ENCODE results near the gene WDHD1.
"Not testable (repeated sequence)": the region's sequence is repeated elsewhere in the genome, so short reads cannot be mapped to it uniquely, and the experiment has no call there.

WDHD1 gene

DNA sequence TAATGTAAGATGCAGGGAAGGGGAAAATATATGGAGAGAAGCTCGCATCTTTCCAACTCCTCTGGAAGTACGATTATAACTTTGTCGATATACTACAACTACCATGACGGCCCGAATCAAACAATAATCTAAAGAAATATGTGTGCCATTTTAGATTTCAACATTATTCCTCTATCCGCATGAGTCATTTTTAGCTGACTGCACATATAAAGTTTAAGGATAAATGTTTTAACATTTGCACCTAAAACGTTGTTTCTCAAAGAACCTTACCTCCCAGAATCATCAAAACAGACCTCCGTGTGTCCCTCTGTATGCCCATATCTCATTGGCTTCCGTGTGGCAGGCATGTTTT is 482 bp downstream of the WDHD1 start:
- Histone ChIP-seq H3K27ac (ENCODE audit: low read depth in 2 of 2, low read length in 2 of 2) (no peak overlapping the region), H3K9ac (ENCODE audit: low read depth in 1 of 2, low read length in 2 of 2) (peak overlapping the region; percentile 67 to 88), H3K27me3 (ENCODE audit: control insufficient read depth in 2 of 2, insufficient read depth in 2 of 2, low read length in 2 of 2) (no peaks in the 10 kb centered on the region), H3K9me3 (ENCODE audit: control insufficient read depth in 2 of 2, low read length in 2 of 2) (no peaks in the 10 kb centered on the region), H3K4me1 (ENCODE audit: control insufficient read depth in 2 of 2, insufficient read depth in 2 of 2, low read length in 2 of 2) (peaks cover 8 to 17% of the 10 kb centered on the region in 2 donors), H3K4me3 (ENCODE audit: low read length in 2 of 2) (peak overlapping the region; percentile 75 to 97), H3K36me3 (ENCODE audit: control insufficient read depth in 2 of 2, insufficient read depth in 2 of 2, low read length in 2 of 2) (no peaks in the 10 kb centered on the region)

DNA sequence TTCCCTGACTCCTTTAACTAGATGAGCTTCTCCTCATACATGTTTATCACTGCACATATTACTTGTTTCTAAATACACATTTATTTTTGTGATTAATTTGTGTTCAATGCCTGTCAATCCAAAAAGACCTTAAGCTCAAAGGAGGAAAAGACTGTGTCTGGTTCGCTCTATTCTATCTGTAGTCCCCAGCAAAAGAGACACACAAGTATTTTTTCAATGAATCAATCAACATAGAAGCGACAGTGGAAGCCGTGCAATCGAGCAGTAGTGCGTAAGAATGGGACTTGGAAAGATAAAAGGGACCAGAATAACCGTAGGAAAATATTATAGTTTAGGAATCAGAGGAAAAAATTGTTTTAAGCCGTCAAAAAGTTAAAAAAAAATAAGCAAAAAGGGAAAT is 951 bp downstream of the WDHD1 start:
- peak overlapping the region; percentile 75 to 97 for H3K4me3 ChIP-seq (ENCODE audit: low read length in 2 of 2)

DNA sequence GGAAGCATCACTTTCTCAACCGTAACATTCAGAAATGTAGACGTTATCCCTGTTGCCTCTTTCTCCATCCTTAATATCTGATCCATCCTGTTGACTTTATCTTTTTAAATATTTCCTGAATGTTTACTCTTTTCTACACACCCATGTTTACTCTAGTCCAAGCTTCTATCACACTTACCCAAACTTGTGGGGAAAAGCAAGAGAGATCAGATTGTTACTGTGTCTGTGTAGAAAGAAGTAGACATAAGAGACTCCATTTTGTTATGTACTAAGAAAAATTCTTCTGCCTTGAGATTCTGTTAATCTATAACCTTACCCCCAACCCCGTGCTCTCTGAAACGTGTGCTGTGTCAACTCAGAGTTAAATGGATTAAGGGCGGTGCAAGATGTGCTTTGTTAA is 2.5 kb downstream of the WDHD1 start:
- H3K4me1 ChIP-seq (ENCODE audit: control insufficient read depth in 2 of 2, insufficient read depth in 2 of 2, low read length in 2 of 2): peaks cover 8 to 17% of the 10 kb centered on the region in 2 donors
- H3K9ac ChIP-seq (ENCODE audit: low read depth in 1 of 2, low read length in 2 of 2); H3K4me3 ChIP-seq (ENCODE audit: low read length in 2 of 2); H3K36me3 ChIP-seq (ENCODE audit: control insufficient read depth in 2 of 2, insufficient read depth in 2 of 2, low read length in 2 of 2); H3K9me3 ChIP-seq (ENCODE audit: control insufficient read depth in 2 of 2, low read length in 2 of 2); H3K27me3 ChIP-seq (ENCODE audit: control insufficient read depth in 2 of 2, insufficient read depth in 2 of 2, low read length in 2 of 2); H3K27ac ChIP-seq (ENCODE audit: low read depth in 2 of 2, low read length in 2 of 2): not testable (repeated sequence)

More for the DNA sequence above, 951 bp downstream of the WDHD1 start:
- H3K4me1 ChIP-seq (ENCODE audit: control insufficient read depth in 2 of 2, insufficient read depth in 2 of 2, low read length in 2 of 2): peaks cover 8 to 17% of the 10 kb centered on the region in 2 donors
- no peaks in the 10 kb centered on the region for H3K36me3 ChIP-seq (ENCODE audit: control insufficient read depth in 2 of 2, insufficient read depth in 2 of 2, low read length in 2 of 2)
- no peaks in the 10 kb centered on the region for H3K27me3 ChIP-seq (ENCODE audit: control insufficient read depth in 2 of 2, insufficient read depth in 2 of 2, low read length in 2 of 2)
- no peak overlapping the region for H3K27ac ChIP-seq (ENCODE audit: low read depth in 2 of 2, low read length in 2 of 2)
- H3K9ac ChIP-seq (ENCODE audit: low read depth in 1 of 2, low read length in 2 of 2): peak overlapping the region in 1 of 2 donors; percentile 67
- H3K9me3 ChIP-seq (ENCODE audit: control insufficient read depth in 2 of 2, low read length in 2 of 2): no peaks in the 10 kb centered on the region

DNA sequence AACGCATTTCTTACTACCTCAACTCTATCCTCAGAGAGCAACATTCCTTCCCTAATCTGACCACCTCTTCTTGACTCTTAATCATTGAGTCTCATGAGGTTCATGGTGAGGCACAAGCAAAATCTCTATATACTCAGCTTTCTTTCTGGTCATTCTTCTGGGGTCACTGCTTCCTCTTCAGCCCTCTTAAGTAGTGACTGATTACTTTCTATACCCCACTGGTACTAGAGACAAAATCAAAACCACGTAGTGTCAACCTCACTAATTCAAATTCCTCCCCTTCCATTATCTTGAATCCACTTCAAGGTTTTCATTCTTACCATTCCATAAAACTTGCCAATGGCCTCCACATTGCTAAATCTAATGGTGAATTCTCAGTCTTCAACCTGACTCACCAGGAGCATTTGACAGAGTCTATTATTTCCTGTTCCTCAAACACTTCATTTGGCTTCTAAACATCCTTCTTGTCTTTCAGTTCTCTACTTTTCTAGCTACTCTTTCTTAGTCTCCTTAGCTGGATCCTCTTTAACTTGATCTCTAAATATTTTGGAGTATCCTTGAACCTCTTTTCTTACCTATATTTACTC is 6.8 kb downstream of the WDHD1 start:
- Histone ChIP-seq H3K9ac (ENCODE audit: low read depth in 1 of 2, low read length in 2 of 2) (no peak overlapping the region), H3K4me3 (ENCODE audit: low read length in 2 of 2) (no peak overlapping the region), H3K36me3 (ENCODE audit: control insufficient read depth in 2 of 2, insufficient read depth in 2 of 2, low read length in 2 of 2) (no peaks in the 10 kb centered on the region), H3K27ac (ENCODE audit: low read depth in 2 of 2, low read length in 2 of 2) (no peak overlapping the region), H3K9me3 (ENCODE audit: control insufficient read depth in 2 of 2, low read length in 2 of 2) (no peaks in the 10 kb centered on the region), H3K4me1 (ENCODE audit: control insufficient read depth in 2 of 2, insufficient read depth in 2 of 2, low read length in 2 of 2) (no peaks in the 10 kb centered on the region), H3K27me3 (ENCODE audit: control insufficient read depth in 2 of 2, insufficient read depth in 2 of 2, low read length in 2 of 2) (no peaks in the 10 kb centered on the region)

- H3K4me3 ChIP-seq (ENCODE audit: low read length in 2 of 2): no peak overlapping the region
- H3K27me3 ChIP-seq (ENCODE audit: control insufficient read depth in 2 of 2, insufficient read depth in 2 of 2, low read length in 2 of 2): no peaks in the 10 kb centered on the region
- no peaks in the 10 kb centered on the region for H3K36me3 ChIP-seq (ENCODE audit: control insufficient read depth in 2 of 2, insufficient read depth in 2 of 2, low read length in 2 of 2)
- H3K9me3 ChIP-seq (ENCODE audit: control insufficient read depth in 2 of 2, low read length in 2 of 2): no peaks in the 10 kb centered on the region
- no peak overlapping the region for H3K27ac ChIP-seq (ENCODE audit: low read depth in 2 of 2, low read length in 2 of 2)
- H3K9ac ChIP-seq (ENCODE audit: low read depth in 1 of 2, low read length in 2 of 2): no peak overlapping the region
- no peaks in the 10 kb centered on the region for H3K4me1 ChIP-seq (ENCODE audit: control insufficient read depth in 2 of 2, insufficient read depth in 2 of 2, low read length in 2 of 2)
These were observed 11.9 kb downstream of the WDHD1 start for GRCh38 chr14:55015006-55015405.

DNA sequence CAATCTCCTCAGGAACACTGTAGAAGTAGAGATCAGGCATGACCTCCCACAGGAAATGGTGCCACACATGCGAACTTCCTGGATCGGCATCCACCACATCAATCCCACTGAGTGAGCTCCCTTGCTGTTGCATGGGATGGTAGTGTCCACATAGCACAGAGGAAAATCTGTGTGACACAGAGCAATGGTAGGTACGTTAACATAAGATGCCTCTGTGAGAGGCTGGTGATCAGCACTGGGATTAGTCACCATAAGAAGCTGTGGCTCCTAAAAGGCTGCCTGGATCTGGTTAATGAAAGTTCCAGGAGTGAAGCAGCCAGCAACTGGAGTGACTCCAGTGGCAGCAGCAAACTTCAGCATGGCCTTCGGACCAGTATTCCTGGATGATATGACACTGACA is 21.8 kb downstream of the WDHD1 start:
- Histone ChIP-seq H3K4me3 (ENCODE audit: low read length in 2 of 2) (no peak overlapping the region), H3K4me1 (ENCODE audit: control insufficient read depth in 2 of 2, insufficient read depth in 2 of 2, low read length in 2 of 2) (no peaks in the 10 kb centered on the region), H3K27me3 (ENCODE audit: control insufficient read depth in 2 of 2, insufficient read depth in 2 of 2, low read length in 2 of 2) (no peaks in the 10 kb centered on the region), H3K9me3 (ENCODE audit: control insufficient read depth in 2 of 2, low read length in 2 of 2) (no peaks in the 10 kb centered on the region), H3K27ac (ENCODE audit: low read depth in 2 of 2, low read length in 2 of 2) (no peak overlapping the region), H3K36me3 (ENCODE audit: control insufficient read depth in 2 of 2, insufficient read depth in 2 of 2, low read length in 2 of 2) (no peaks in the 10 kb centered on the region), H3K9ac (ENCODE audit: low read depth in 1 of 2, low read length in 2 of 2) (no peak overlapping the region)

DNA sequence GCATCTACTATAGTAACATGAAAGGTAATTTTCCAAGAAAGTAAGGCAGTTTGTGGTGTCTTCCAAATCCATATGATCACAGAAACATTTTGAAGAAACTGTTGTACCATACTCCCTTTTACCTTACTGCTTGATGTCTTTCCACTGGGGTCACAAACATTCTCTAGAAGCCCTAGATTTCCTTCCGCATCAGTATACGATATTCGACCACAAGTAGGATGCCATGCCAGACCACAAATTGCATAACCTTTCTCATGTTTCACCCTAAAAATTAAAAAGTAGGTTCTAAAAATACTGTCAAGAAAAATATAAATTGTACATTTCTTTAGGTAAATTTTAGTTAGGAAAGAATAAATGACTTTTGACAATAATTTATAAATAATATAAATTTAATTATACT is 26.5 kb downstream of the WDHD1 start:
- Histone ChIP-seq H3K9ac (ENCODE audit: low read depth in 1 of 2, low read length in 2 of 2) (no peak overlapping the region), H3K27me3 (ENCODE audit: control insufficient read depth in 2 of 2, insufficient read depth in 2 of 2, low read length in 2 of 2) (no peaks in the 10 kb centered on the region), H3K27ac (ENCODE audit: low read depth in 2 of 2, low read length in 2 of 2) (no peak overlapping the region), H3K4me3 (ENCODE audit: low read length in 2 of 2) (no peak overlapping the region), H3K36me3 (ENCODE audit: control insufficient read depth in 2 of 2, insufficient read depth in 2 of 2, low read length in 2 of 2) (no peaks in the 10 kb centered on the region), H3K9me3 (ENCODE audit: control insufficient read depth in 2 of 2, low read length in 2 of 2) (no peaks in the 10 kb centered on the region), H3K4me1 (ENCODE audit: control insufficient read depth in 2 of 2, insufficient read depth in 2 of 2, low read length in 2 of 2) (no peaks in the 10 kb centered on the region)

DNA sequence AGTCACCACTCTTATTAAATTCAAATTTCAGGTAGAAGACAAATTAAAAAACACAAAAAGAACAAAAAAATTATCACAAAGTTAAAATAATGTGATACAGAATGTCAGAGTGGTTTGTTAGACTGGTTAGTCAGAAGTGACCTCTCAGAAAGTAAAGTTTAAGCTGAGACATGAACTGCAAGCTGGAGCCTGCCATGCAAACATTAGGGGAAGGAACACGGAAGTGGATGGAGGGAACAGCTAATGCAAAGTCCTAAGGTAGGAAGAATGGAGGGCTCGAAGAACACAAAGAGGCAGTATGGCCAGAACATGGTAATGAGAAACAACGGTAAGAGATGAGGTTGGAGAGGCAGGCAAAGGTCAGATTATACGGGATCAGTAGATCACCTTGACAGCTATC is 41.7 kb downstream of the WDHD1 start:
- H3K9ac ChIP-seq (ENCODE audit: low read depth in 1 of 2, low read length in 2 of 2): no peak overlapping the region

DNA sequence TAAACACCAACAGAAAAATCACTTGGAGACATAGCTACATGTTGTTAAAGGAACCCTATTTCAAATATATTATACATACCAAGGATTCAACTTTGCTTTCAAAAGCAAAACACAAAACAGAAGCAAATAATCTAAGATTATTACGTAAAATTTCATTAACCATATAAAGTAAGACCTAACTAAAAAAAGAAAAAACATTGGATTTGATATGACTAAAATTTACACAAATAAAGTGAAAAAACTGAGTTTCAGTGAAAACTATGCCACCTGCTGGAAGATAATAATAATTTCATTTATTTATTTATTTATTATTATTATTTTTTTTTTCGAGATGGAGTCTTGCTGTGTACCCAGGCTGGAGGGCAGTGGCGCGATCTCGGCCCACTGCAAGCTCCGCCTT is 45.2 kb downstream of the WDHD1 start:
- no peak overlapping the region for H3K4me3 ChIP-seq (ENCODE audit: low read length in 2 of 2)
- H3K9ac ChIP-seq (ENCODE audit: low read depth in 1 of 2, low read length in 2 of 2): no peak overlapping the region
- H3K4me1 ChIP-seq (ENCODE audit: control insufficient read depth in 2 of 2, insufficient read depth in 2 of 2, low read length in 2 of 2): no peaks in the 10 kb centered on the region
- H3K36me3 ChIP-seq (ENCODE audit: control insufficient read depth in 2 of 2, insufficient read depth in 2 of 2, low read length in 2 of 2): no peaks in the 10 kb centered on the region
- no peaks in the 10 kb centered on the region for H3K9me3 ChIP-seq (ENCODE audit: control insufficient read depth in 2 of 2, low read length in 2 of 2)
- no peak overlapping the region for H3K27ac ChIP-seq (ENCODE audit: low read depth in 2 of 2, low read length in 2 of 2)
- no peaks in the 10 kb centered on the region for H3K27me3 ChIP-seq (ENCODE audit: control insufficient read depth in 2 of 2, insufficient read depth in 2 of 2, low read length in 2 of 2)

More for the DNA sequence above, 41.7 kb downstream of the WDHD1 start:
- Histone ChIP-seq H3K36me3 (ENCODE audit: control insufficient read depth in 2 of 2, insufficient read depth in 2 of 2, low read length in 2 of 2) (peaks cover 0 to 2% of the 10 kb centered on the region in 2 donors), H3K27ac (ENCODE audit: low read depth in 2 of 2, low read length in 2 of 2) (no peak overlapping the region), H3K27me3 (ENCODE audit: control insufficient read depth in 2 of 2, insufficient read depth in 2 of 2, low read length in 2 of 2) (no peaks in the 10 kb centered on the region), H3K4me3 (ENCODE audit: low read length in 2 of 2) (no peak overlapping the region), H3K4me1 (ENCODE audit: control insufficient read depth in 2 of 2, insufficient read depth in 2 of 2, low read length in 2 of 2) (no peaks in the 10 kb centered on the region), H3K9me3 (ENCODE audit: control insufficient read depth in 2 of 2, low read length in 2 of 2) (no peaks in the 10 kb centered on the region)

DNA sequence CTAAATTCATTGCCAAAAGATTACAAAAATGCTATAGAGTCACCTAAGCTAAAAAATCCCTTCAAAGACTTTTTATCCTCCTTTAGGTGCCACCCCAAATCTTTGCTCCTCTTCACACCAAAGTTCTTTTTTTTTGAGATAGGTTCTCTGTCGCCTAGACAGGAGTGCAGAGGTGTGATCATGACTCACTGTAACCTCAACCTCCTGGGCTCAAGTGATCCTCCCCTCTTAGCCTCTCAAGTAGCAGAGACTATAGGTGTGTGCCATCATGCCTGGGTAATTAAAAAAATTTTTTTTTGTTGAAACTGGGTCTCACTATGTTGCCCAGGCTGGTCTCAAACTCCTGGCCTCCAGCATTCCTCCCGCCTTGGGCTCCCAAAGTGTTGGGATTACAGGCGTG is 47.9 kb downstream of the WDHD1 start:
- H3K27me3 ChIP-seq (ENCODE audit: control insufficient read depth in 2 of 2, insufficient read depth in 2 of 2, low read length in 2 of 2): no peaks in the 10 kb centered on the region
- no peak overlapping the region for H3K9ac ChIP-seq (ENCODE audit: low read depth in 1 of 2, low read length in 2 of 2)
- no peaks in the 10 kb centered on the region for H3K4me1 ChIP-seq (ENCODE audit: control insufficient read depth in 2 of 2, insufficient read depth in 2 of 2, low read length in 2 of 2)
- no peaks in the 10 kb centered on the region for H3K9me3 ChIP-seq (ENCODE audit: control insufficient read depth in 2 of 2, low read length in 2 of 2)
- no peaks in the 10 kb centered on the region for H3K36me3 ChIP-seq (ENCODE audit: control insufficient read depth in 2 of 2, insufficient read depth in 2 of 2, low read length in 2 of 2)
- no peak overlapping the region for H3K27ac ChIP-seq (ENCODE audit: low read depth in 2 of 2, low read length in 2 of 2)
- H3K4me3 ChIP-seq (ENCODE audit: low read length in 2 of 2): no peak overlapping the region

GRCh38 chr14:54976316-54976715 is 50.6 kb downstream of the WDHD1 start:
- Histone ChIP-seq H3K36me3 (ENCODE audit: control insufficient read depth in 2 of 2, insufficient read depth in 2 of 2, low read length in 2 of 2) (no peaks in the 10 kb centered on the region), H3K4me3 (ENCODE audit: low read length in 2 of 2) (no peak overlapping the region), H3K27me3 (ENCODE audit: control insufficient read depth in 2 of 2, insufficient read depth in 2 of 2, low read length in 2 of 2) (no peaks in the 10 kb centered on the region), H3K4me1 (ENCODE audit: control insufficient read depth in 2 of 2, insufficient read depth in 2 of 2, low read length in 2 of 2) (no peaks in the 10 kb centered on the region), H3K9ac (ENCODE audit: low read depth in 1 of 2, low read length in 2 of 2) (no peak overlapping the region), H3K9me3 (ENCODE audit: control insufficient read depth in 2 of 2, low read length in 2 of 2) (no peaks in the 10 kb centered on the region), H3K27ac (ENCODE audit: low read depth in 2 of 2, low read length in 2 of 2) (no peak overlapping the region)

Data from mucosa of rectum (tissue), 2 donors.